Activated naive CD8-positive, alpha-beta T cell treated with anti-CD3 and anti-CD28 coated beads, Interleukin-2, amount 50 U/mL, for 16 hours (primary cell): ENCODE data around the gene GLDN.

Experiments
- DNase-seq: peaks from one replicate; pipeline ENCODE4 v3.0.0-alpha.2; 2020; ENCODE audit warnings: low read depth, low spot score

The GLDN gene

GRCh38 chr15:51356983-51357382 lies 15.5 kb downstream of the GLDN start:
- DNase-seq: no peak

DNA sequence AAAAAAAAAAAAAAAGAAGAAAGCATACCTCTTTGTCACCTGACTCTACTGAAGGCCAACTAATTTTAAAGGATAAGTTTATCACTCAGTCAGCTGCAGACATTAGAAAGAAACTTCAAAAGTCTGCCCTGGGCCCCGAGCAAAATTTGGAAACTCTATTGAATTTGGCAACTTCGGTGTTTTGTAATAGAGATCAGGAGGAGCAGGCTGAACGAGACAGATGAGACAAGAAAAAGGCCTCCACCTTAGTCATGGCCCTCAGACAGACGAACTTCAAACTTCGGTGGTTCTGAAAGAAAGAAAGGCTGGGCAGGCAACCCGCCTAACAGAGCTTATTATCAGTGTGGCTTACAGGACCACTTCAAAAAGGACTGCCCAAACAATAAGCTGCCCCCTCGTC lies 18.5 kb downstream of the GLDN start:
- DNase-seq: no peak

- DNase-seq: no peak
These were observed 21.9 kb downstream of the GLDN start for GRCh38 chr15:51363383-51363782.

DNA sequence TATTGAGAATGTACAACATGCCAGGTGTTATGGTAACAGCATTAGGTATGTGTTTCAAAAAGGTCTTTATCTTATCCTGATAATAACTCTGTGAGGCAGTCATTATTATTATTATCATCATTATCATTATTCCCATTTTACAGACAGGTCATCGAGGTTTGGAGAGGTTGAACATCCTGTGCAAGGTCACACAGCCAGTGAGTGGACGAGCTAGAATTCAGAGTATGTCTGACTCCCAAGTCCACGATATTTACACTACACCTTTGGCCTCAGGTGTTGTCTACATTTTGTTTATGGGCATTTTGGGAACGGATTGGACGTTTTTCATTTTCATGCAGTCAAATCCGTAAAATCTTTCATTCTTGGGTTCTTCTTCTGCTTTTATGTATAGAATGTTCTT lies 24.0 kb downstream of the GLDN start:
- DNase-seq: no peak

GRCh38 chr15:51366071-51366470 lies 24.6 kb downstream of the GLDN start:
- DNase-seq: no peak

DNA sequence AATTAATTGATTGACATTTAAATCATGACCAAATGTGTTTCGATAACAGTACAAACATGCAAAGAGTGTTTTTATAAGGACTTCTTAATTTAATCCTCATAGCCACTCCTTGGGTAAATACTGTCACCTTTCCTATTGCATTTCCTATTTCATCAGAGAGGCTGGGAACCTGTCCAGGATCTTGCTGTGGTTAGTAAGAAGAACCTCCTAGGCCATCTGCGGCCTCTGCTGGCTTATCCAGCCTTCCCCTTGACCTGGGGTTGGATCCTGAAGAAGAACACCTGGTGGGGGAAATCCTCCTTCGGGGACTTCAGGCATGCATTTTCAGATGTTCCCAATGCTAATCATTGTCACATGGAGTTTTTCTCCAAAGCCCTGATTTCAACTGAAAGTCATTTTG lies 25.5 kb downstream of the GLDN start:
- DNase-seq: no peak

DNA sequence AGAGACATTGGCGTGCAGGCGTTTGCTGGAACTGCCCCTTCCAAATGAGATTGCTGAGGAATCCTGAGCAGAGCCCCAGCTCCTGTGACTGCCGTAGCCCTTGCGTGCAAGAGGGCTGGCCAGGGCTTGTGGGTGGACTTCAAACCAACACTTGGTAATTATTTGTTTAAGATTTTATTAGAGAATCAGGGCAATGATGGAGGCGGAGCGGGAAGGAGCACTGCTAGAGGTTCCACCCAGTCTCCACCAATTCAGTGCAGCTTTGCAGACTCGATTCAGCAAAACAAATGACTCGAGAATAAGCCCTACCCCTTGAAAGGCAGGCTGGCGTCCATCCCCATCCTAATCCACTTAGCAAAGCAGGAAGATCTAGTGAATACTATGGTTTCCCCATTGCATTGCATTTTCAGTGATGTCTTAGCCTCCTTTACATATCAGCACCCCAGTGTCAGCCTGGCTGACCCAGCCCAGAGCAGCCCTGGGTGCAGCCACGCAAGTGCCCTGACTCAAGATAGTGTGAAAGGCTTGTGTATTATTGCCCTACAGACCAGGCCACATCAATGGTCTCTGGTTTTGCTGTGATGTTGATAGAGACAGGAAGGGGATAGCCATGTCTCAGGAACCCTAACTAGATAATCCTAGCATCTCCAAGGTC lies 26.0 kb downstream of the GLDN start:
- DNase-seq: no peak

- DNase-seq: no peak
These were observed 26.9 kb downstream of the GLDN start for GRCh38 chr15:51368307-51368706.

DNA sequence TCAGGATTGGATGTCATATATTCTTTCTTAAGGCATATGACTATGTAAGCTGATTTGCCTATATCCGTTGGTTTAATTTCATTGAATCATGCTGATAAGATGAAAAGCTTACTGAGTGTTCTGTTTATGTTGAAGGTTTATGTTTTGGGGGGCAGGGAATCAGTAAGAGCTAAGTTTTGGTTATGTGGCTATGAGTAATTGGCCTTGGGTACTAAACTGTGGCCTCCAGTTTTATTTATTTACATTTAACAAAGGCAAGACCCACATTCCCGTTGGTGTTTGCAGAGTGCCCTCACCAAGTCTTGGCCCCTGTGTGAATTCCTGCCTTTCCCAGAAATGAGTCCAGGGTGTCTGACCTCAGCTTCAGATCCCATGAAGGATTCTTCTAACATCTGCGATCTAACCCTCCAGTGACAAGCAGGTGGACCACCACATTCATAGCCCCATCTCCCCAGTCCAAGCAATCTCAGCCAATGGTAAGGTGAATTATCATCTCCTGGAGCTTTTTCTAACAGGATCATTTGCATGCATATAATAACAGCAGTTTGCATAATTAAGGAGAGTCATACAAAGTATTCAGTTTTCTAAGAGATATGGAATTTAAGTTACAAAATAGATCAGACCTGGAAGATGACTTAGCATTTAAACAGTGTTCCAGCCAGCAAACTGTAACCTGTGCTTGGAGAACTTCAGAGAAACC lies 27.4 kb downstream of the GLDN start:
- no peak for DNase-seq

DNA sequence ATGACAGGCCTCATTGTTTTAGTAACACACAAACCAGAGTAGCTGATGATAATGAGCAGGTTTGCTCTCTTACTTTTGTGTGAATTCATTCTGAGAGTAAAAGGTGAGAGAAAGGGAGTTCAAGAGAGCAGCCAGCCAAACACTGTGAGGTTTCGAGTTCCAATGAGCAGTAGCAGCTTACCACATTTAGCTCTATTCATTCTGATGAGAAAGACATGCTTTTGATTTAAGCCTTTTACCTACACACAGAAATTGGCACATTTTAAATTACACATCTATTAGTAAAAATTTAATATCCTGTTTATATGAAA lies 28.0 kb downstream of the GLDN start:
- DNase-seq: no peak

- no peak for DNase-seq
These were observed 29.8 kb downstream of the GLDN start for GRCh38 chr15:51371266-51371665.

DNA sequence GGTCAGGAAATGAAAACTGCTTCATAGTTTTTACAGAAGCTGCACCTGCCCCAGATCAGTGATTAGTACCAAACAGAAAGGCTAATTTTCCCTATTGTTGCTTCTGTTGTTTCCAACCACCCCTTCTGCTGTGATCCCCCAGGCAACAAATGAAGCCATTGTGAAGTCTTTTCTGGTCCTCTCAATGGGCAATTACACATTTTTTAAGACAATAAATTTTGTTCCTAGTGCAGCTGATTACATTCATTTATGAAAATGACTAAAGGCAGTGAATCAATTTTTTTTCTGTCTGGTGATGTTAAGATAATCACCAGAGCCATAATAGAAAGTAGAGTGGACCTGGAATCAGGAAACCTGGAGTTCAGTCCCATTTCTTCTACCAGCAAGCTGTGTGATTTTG lies 32.7 kb downstream of the GLDN start:
- no peak for DNase-seq

DNA sequence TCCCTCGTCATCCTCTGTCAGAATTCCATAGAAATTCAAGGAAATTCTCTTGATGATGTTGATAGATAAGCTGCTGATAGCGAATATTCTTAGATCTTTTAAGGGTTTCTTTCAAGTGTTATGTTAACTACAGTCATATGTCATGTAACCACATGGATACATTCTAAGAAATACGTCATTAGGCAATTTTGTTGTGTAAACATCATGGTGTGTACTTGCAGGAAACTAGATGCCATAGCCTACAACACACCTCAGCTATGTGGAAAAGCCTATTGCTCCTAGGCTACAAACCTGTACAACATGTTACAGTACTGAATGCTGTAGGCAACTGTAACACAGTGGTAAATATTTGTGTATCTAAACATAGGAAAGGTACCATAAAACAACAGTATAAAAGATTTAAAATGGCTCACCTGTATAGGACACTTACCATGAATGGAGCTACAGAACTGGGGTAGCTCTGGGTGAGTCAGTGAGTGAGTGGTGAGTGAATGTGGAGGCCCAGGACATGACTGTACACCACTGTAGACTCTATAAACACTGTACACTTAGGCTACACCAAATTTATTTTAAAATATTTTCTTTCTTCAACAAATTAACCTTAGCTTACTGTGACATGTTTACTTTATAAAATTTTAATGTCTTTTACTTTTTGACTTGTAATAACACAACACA lies 34.6 kb downstream of the GLDN start:
- no peak for DNase-seq

DNA sequence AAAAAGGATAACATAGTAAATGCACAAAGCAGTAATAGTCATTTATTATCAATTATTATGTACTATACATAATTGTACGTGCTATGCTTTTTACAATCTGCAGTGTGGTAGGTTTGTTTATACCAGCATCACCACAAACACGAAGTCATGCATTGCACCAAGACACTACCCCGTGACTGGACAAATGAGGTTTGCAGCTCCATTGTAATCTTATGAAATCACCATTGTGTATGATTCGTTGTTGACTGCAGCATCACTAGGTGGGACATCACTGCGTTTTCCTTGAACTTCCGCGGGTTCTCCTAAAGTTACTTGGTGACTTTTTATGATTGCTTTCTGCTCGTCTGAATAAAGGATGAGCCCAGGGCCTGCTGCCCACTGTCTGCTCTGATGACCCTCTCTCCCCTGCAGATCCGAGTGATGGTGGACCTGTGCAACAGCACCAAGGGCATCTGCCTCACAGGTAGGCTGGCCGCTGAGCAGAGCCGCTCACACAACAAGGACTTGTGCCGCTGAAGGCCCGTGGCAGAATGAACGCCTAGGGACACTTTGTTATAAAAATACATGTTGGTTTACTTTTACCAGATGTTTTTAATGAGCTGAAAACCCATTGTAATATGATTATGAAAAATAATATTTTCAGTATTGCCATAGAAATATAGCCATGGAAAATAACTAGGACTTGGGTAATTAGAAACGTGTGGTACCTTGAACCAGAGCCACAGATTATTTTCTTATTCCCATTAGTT lies 35.8 kb downstream of the GLDN start:
- no peak for DNase-seq

GRCh38 chr15:51378406-51378805 lies 37.0 kb downstream of the GLDN start:
- no peak for DNase-seq

DNA sequence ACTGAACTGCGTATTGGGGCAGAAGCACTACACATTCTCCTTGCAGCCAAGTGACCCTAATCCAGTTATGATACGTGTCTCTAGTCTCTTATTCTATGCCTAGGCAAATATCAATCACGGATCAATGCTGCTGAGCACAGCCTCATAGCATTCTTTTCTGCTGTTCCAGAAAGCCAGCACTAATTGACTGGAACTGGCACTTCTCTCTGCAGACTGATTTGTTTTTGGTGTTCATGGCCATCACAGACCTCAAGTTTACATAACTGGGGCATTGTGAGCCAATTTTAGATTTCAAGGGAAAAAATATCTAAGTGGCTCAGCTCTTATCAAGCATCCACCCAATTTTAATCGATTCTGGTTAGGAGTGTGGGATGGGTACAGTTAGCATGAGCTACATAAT lies 37.9 kb downstream of the GLDN start:
- DNase-seq: no peak

DNA sequence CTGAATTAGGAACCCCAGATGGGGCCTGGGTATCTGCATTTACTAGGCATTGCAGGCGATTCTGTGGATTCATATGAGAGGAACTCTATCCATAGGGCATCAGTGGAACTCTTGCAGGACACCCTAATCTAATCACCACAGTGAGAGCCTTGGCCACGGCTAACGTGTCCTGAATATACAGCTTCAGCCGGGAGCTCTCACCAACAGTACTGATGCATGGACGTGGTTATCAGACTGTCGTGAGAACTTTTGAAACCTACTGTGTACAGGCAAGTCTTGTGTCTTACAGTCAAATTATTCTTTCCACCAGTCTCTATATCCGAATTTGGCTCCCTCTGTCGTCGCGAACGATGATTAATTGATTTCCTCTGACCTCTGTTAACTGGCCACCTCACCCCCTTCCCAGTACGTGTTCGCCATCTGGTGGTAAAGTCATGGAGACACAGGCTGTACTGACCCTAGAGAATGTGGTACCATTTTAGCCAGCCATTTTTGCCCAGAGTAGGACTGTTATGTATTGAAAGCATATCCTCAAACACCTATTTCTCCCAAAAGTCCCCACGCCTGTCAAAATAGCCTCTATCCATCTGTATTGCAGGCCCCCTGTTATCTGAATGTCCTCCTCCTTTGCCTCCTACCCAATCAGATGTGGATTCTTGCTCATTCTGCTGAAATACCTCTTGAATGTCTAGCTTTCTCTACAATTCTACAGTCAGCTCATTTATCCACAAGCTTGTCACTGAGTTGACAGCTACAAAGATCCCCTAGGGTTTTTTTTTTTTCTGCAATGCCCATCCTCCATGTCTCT lies 39.7 kb downstream of the GLDN start:
- no peak for DNase-seq

DNA sequence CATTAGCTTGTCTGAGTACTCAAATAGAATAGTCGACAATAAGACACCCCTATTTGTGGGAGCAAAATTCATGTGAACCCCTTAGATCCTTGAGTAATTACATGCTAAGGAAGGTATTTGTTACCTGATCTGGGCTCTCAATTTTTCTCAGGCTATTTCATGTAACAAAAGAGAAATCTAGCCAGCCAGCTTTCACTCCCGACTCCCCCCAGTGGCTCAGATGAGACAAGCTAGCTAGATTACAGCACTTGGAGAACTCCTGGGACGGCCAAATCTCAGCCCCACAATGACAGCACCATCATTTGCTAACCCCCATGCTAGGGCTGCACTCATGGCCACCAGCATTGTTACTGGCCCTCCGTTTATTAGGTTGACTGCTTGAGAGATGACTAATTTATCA lies 41.3 kb downstream of the GLDN start:
- no peak for DNase-seq

DNA sequence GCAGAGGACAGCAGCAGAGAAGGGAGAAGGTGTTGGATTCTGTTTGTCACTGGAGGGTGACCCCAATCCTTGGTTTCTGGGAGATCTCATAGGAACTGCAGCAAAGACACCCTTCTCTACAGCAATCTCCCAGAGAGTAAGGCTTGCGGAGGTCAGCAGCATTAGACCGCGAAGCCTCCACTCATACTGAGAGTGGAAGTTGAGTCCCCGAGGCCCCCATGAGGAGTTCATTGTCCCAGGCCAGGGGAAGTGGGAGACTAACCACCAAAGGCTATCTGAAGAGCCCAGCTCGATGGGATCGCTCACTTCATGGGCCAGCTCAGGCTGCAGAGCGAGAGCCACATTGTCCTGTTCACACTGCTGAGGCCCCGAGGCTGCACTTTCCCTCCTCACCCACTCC lies 44.6 kb downstream of the GLDN start:
- no peak for DNase-seq

DNA sequence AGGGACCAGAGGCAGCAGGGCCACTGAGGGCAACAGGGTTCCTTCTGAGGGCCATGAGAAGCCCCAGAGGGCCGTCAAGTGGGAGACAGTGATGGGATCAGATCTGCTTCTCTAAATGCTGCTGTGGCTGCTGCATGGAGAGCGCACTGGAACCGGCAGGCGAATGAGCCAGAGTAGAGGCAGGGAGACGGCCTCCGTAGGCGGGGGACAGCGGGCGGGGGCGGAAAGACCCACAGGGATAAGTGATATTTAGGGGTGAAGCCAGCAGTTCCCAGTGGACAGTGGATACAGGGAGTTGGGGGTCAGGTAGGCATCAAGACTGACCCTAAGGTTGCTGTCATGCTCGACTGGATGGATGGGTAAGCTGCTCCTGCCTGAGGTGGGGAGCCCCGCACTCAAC lies 45.0 kb downstream of the GLDN start:
- no peak for DNase-seq

GRCh38 chr15:51386960-51387698 lies 45.7 kb downstream of the GLDN start:
- no peak for DNase-seq
